GM23338 (cell line): ENCODE measurements around the gene DOCK1. TPM values are rescaled to one million over a fixed set of nuclear protein-coding genes. Genes with fewer than 3 reads are reported as not detected.

Experiments used
- ATAC-seq: fragments of 200-7000 bp; cut with Tn5 transposase; 3 replicates; pipeline ENCODE4 v1.9.1; 2020
- DNase-seq: peaks from one replicate; pipeline ENCODE4 v3.0.0-alpha.2; 2015; ENCODE audit warnings: low spot score
- H2AFZ ChIP-seq: fragments of 200-600 bp; sonication (generic); 2 replicates; pipeline ENCODE4 v1.8.0; 2016; ENCODE audit warnings: antibody characterized with exemption, mild to moderate bottlenecking, moderate library complexity
- H3F3A ChIP-seq: fragments of 200-600 bp; sonication (generic); replicated peaks from 2 replicates; pipeline ENCODE4 v1.8.0; 2017; ENCODE audit warnings: antibody characterized with exemption, mixed run types, low read depth
- H3K27ac ChIP-seq: fragments of 200-600 bp; sonication (generic); 2 replicates; pipeline ENCODE4 v1.6.1; 2016; ENCODE audit warnings: low read depth
- H3K27me3 ChIP-seq: fragments of 200-600 bp; sonication (generic); 2 replicates; pipeline ENCODE4 v1.8.0; 2016; ENCODE audit warnings: mild to moderate bottlenecking, mixed run types, moderate library complexity; ENCODE audit not compliant: insufficient read depth
- H3K36me3 ChIP-seq: fragments of 200-600 bp; sonication (generic); 2 replicates; pipeline ENCODE4 v1.8.0; 2016; ENCODE audit warnings: mild to moderate bottlenecking; ENCODE audit not compliant: insufficient read depth
- H3K4me1 ChIP-seq: fragments of 200-600 bp; sonication (generic); 2 replicates; pipeline ENCODE4 v1.8.0; 2016; ENCODE audit warnings: mild to moderate bottlenecking, moderate library complexity; ENCODE audit not compliant: insufficient read depth
- H3K4me2 ChIP-seq: fragments of 200-600 bp; sonication (generic); 2 replicates; pipeline ENCODE4 v1.7.1; 2017; ENCODE audit warnings: mixed run types
- H3K4me3 ChIP-seq: fragments of 200-600 bp; sonication (generic); 2 replicates; pipeline ENCODE4 v1.6.1; 2016; ENCODE audit warnings: mixed run types
- H3K79me2 ChIP-seq: fragments of 200-600 bp; sonication (generic); replicated peaks from 2 replicates; pipeline ENCODE4 v1.8.0; 2017; ENCODE audit warnings: mild to moderate bottlenecking; ENCODE audit not compliant: insufficient read depth
- H3K9me2 ChIP-seq: fragments of 200-600 bp; sonication (generic); 2 replicates; pipeline ENCODE4 v1.8.0; 2017; ENCODE audit not compliant: insufficient read depth
- H4K20me1 ChIP-seq: fragments of 200-600 bp; sonication (generic); replicated peaks from 2 replicates; pipeline ENCODE4 v1.8.0; 2017; ENCODE audit warnings: mild to moderate bottlenecking; ENCODE audit not compliant: insufficient read depth
- H3K27ac Mint-ChIP-seq: 2 replicates; pipeline ENCODE4 v1.8.0; 2020; ENCODE audit warnings: inconsistent platforms, mild to moderate bottlenecking, moderate library complexity, mixed read lengths
- H3K27me3 Mint-ChIP-seq: 3 replicates; pipeline ENCODE4 v1.8.0; 2022; ENCODE audit warnings: low read depth, mild to moderate bottlenecking, moderate library complexity, mixed read lengths, inconsistent platforms; ENCODE audit not compliant: insufficient read depth, poor library complexity
- H3K36me3 Mint-ChIP-seq: 3 replicates; pipeline ENCODE4 v1.8.0; 2021; ENCODE audit warnings: low read depth, mild to moderate bottlenecking, inconsistent platforms, moderate library complexity, mixed read lengths
- H3K4me1 Mint-ChIP-seq: 3 replicates; pipeline ENCODE4 v1.8.0; 2020; ENCODE audit warnings: mild to moderate bottlenecking, inconsistent platforms, mixed read lengths
- H3K4me3 Mint-ChIP-seq: 3 replicates; pipeline ENCODE4 v1.8.0; 2021; ENCODE audit warnings: moderate library complexity, mild to moderate bottlenecking, inconsistent platforms, mixed read lengths
- H3K9me3 Mint-ChIP-seq: 3 replicates; pipeline ENCODE4 v1.8.0; 2020; ENCODE audit warnings: moderate library complexity, mild to moderate bottlenecking, inconsistent platforms, mixed read lengths
- CREB1 ChIP-seq: fragments of 250-450 bp; sonication (Bioruptor Pico); IDR thresholded peaks from 2 replicates; pipeline ENCODE4 v1.5.0; 2020; ENCODE audit warnings: low read depth, mild to moderate bottlenecking, moderate library complexity
- CTCF ChIP-seq, 2 experiments: fragments of 200-600 bp in 1 of 2; sonication (generic) in 1 of 2; conservative IDR thresholded peaks; 2 replicates each; pipeline versions ENCODE4 v1.5.1 to v1.6.1; 2016 to 2017; ENCODE audit warnings: antibody characterized with exemption in 2 of 2, low read depth in 2 of 2, mild to moderate bottlenecking in 2 of 2, moderate library complexity in 1 of 2
- ETS1 ChIP-seq: IDR thresholded peaks from 2 replicates; pipeline ENCODE4 v1.6.1; 2016; ENCODE audit warnings: antibody characterized with exemption
- EZH2phosphoT487 ChIP-seq: fragments of 200-600 bp; sonication (generic); IDR thresholded peaks from one replicate; pipeline ENCODE4 v1.8.1; 2018; ENCODE audit warnings: antibody characterized with exemption; ENCODE audit not compliant: unreplicated experiment
- JUNB ChIP-seq: IDR thresholded peaks from one replicate; pipeline ENCODE4 v1.6.1; 2016; ENCODE audit warnings: antibody characterized with exemption; ENCODE audit not compliant: unreplicated experiment
- NANOG ChIP-seq: IDR thresholded peaks from 2 replicates; pipeline ENCODE4 v1.6.1; 2016; ENCODE audit warnings: antibody characterized with exemption, borderline replicate concordance
- REST ChIP-seq: IDR thresholded peaks from one replicate; pipeline ENCODE4 v1.6.1; 2018; ENCODE audit warnings: antibody characterized with exemption; ENCODE audit not compliant: unreplicated experiment
- STAT1 ChIP-seq: IDR thresholded peaks from one replicate; pipeline ENCODE4 v1.6.1; 2016; ENCODE audit warnings: antibody characterized with exemption; ENCODE audit not compliant: unreplicated experiment
- ZNF114 ChIP-seq: fragments of 250-450 bp; sonication (Bioruptor Pico); IDR thresholded peaks from 2 replicates; pipeline ENCODE4 v1.5.0; 2020; ENCODE audit warnings: mild to moderate bottlenecking, moderate library complexity
- ZNF331 ChIP-seq: fragments of 250-450 bp; sonication (Bioruptor Pico); IDR thresholded peaks from 2 replicates; pipeline ENCODE4 v1.5.0; 2020; ENCODE audit warnings: low read depth, mild to moderate bottlenecking, moderate library complexity
- ZNF462 ChIP-seq: fragments of 250-450 bp; sonication (Bioruptor Pico); IDR thresholded peaks from 2 replicates; pipeline ENCODE4 v1.5.0; 2020; ENCODE audit warnings: mild to moderate bottlenecking, moderate library complexity
- polyA plus RNA-seq: library from polyadenylated mRNA; unstranded; fragments of >200 nt; fragmentation: Nextera tagmentation; extraction: Ambion mirVana; gene quantifications from 2 replicates; pipeline ENCODE4 v1.2.1, GENCODE V29; 2016
- total RNA-seq: library from RNA; depleted of rRNA; stranded (reverse); fragments of >200 nt; shearing (Covaris generic); gene quantifications from 2 replicates; pipeline ENCODE4 v1.2.3, GENCODE V29; 2014

The DOCK1 gene
- total and polyA plus RNA-seq, 2 experiments from 2014 or later: 13.2 to 55.3 TPM

GRCh38 chr10:127408733-127409132, 503.5 kb downstream of the DOCK1 start (continued):
- no peak for TF ChIP-seq EZH2phosphoT487
- TF ChIP-seq ETS1: no peak

GRCh38 chr10:127410030-127410429, 504.8 kb downstream of the DOCK1 start:
- Histone ChIP-seq H3K9me2 (no peaks in the 10 kb centered on the region), H3K27ac (no peak overlapping the region), H3K79me2 (no peaks in the 10 kb centered on the region), H3K27me3 (no peaks in the 10 kb centered on the region), H3K4me1 (no peaks in the 10 kb centered on the region), H2AFZ (no peak overlapping the region), H4K20me1 (0 out of 2 replicates have a peak, but pooled peaks cover 5% of the 10 kb centered on the region), H3K36me3 (no peaks in the 10 kb centered on the region), H3F3A (no peaks in the 10 kb centered on the region), H3K4me2 (no peak overlapping the region), H3K4me3 (no peak overlapping the region)
- no peak for ATAC-seq
- no peak for DNase-seq
- no peak overlapping the region for H3K4me3 Mint-ChIP-seq
- peaks cover 4% of the 10 kb centered on the region for H3K27me3 Mint-ChIP-seq
- no peak overlapping the region for H3K27ac Mint-ChIP-seq
- no peaks in the 10 kb centered on the region for H3K9me3 Mint-ChIP-seq
- no peaks in the 10 kb centered on the region for H3K4me1 Mint-ChIP-seq
- H3K36me3 Mint-ChIP-seq: peaks cover 9% of the 10 kb centered on the region; the same call in 2 of the 3 replicates
- TF ChIP-seq REST (no peak), ZNF114 (CRISPR knock-in tag) (no peak), NANOG (no peak), ETS1 (no peak), STAT1 (no peak), CREB1 (CRISPR knock-in tag) (no peak), ZNF331 (CRISPR knock-in tag) (no peak), CTCF (conservative IDR thresholded peaks at IDR 0.05; ENCODE audit: low read depth in 2 of 2) (no peak), EZH2phosphoT487 (no peak), JUNB (no peak), ZNF462 (CRISPR knock-in tag) (no peak)
